GM12801 (cell line): Measurements from ENCODE around the gene KSR2.

Source experiments
- TF ChIP-seq, protein P1 (sequence below): IDR thresholded peaks from one replicate; pipeline ENCODE4 v1.5.1; 2011; ENCODE audit warnings: control low read depth; ENCODE audit not compliant: insufficient read length; ENCODE audit errors: extremely low read depth

KSR2 gene

DNA sequence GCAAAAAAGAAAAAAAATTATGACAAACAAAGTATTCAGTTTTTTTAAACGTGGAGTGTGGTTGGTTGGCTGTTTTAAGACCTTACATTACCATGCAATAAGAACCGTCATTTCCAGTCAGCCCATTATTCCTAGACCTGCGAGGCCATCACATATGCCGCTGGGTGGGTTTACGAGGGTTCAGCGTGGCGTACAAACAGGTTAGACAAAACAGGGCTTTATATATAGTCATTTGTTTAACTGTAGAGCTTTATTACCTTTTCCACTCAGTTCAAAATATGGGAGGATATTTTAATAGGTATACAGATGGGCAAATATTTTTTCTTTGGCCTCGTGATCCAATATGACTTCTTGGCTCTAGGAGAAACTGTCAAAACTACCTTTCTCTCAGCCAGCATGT is 67.2 kb downstream of the KSR2 start:
- TF ChIP-seq, protein P1, sequence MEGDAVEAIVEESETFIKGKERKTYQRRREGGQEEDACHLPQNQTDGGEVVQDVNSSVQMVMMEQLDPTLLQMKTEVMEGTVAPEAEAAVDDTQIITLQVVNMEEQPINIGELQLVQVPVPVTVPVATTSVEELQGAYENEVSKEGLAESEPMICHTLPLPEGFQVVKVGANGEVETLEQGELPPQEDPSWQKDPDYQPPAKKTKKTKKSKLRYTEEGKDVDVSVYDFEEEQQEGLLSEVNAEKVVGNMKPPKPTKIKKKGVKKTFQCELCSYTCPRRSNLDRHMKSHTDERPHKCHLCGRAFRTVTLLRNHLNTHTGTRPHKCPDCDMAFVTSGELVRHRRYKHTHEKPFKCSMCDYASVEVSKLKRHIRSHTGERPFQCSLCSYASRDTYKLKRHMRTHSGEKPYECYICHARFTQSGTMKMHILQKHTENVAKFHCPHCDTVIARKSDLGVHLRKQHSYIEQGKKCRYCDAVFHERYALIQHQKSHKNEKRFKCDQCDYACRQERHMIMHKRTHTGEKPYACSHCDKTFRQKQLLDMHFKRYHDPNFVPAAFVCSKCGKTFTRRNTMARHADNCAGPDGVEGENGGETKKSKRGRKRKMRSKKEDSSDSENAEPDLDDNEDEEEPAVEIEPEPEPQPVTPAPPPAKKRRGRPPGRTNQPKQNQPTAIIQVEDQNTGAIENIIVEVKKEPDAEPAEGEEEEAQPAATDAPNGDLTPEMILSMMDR, result no peak

DNA sequence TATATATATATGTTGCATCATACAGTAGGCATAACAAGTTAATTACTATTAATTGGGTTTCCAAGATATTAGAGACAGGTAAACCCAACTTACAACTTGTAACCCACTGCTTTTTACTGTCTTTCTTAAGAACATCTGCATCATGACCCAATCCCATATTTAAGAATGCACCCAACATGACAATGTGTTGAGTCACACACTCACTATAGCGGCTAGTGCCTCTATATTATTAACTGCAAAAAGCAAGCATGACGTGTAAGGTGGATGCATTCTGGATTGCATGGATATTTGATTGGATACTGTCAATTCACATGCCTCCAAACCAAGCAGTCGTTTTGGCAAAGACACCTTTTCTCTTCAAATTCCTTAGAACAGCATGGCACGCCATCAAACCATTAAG is 68.2 kb downstream of the KSR2 start:
- TF ChIP-seq, protein P1, result no peak

DNA sequence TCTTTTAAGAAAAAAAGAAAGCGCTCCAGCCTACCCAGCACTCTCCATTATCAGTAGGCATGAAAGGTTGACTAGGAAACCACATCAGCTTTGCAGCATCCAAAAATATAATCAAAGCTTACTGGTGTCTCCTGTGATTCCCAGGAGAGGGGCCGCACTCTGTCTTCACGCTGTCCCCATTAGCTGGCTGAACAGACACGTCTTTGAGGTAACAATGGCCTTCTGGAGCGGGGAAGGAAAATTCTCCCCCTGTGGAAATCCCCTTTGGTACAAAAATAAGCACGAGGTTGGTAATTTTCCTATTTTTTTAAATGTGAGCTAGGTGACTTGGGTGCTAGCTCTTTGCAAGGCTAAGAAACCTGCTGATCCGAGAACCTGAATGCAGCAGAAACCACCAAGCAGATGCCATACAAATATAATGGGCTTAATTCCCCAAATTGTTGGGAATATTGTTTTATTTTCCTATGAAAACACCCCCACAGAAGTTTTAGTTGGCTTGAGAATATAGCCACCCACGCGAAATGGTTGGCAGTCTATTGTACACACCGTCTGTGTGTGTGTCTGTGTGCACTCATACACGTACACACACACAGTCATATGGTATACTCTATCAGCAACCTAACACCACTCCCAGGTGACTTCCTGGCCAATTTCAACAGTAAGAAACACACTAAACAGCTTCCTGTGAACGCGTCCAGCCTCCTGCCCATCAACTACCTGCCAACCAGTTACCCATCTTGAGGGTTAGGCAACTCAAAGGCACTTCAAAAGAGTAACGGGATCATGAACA is 71.2 kb downstream of the KSR2 start:
- TF ChIP-seq, protein P1, result no peak

DNA sequence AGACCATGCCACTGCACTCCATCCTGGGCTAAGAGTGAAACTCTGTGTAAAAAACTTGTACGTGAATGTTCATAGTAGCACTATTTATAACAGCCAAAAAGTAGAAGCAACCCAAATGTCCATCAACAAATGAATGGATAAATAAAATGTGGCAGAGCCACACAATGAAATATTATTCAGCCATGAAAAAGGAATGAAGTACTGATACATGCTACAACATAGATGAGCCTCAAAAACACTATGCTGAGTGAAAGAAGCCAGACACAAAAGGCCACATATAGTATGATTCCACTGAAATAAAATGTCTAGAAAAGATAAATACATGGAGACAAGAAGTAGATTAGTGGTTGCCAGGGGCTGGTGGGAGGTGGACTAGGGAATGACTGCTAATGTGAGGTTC is 72.8 kb downstream of the KSR2 start:
- TF ChIP-seq, protein P1, result no peak

DNA sequence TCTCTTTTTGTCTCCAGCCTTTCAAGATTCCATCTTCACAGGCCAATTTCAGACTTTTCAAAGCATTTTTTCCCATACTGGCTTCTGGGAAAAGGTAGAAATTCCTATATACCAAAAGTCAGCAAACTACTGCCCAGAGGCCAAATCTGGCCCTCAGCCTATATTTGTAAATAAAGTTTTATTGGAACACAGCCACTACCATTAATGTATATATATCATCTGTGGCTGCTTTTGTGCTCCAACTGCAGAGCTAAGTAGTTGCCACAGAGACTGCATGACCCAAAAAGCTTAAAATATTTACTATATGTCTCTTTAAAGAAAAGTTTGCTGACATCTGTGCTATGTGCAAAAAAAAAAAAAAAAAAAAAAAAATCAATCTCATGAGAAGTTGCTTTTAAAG is 76.3 kb downstream of the KSR2 start:
- TF ChIP-seq, protein P1, result no peak

DNA sequence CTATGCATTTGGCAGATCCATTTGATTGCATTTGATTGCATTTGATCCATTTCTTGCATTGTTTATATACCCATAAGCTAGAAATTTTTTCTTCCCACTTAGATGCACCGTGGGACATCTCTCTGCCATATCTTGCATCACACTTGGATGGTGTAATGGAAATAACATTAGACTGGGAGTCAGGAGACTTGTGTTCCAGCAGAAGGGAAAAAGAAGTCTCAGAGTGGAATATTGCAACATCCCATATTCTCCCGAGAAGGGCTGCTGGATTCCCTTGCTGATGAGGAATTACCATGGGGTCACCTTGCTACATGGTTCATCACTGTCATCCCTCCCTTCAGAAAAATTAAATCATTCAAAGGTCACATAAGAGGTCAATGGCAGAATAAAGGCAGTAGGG is 78.1 kb downstream of the KSR2 start:
- TF ChIP-seq, protein P1, result no peak

DNA sequence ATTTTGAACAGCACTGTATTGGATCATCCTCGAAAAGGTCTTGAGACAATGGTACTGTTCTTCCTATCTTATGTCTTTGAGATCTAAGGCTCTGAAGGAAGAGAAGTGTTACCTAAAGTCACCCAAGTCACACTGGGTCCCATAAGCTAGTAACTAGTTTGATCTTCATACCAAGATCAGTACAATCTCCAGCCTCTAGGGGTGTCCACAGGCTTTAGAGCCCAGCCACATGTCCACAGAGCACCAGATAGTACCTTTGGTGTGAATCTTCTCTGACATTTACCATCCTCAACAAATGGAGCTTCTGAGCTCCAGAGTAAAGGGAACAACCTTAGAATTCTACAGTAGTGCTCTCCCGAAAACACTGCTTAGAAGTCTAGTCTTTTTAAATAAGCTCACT is 78.7 kb downstream of the KSR2 start:
- TF ChIP-seq, protein P1, result no peak

DNA sequence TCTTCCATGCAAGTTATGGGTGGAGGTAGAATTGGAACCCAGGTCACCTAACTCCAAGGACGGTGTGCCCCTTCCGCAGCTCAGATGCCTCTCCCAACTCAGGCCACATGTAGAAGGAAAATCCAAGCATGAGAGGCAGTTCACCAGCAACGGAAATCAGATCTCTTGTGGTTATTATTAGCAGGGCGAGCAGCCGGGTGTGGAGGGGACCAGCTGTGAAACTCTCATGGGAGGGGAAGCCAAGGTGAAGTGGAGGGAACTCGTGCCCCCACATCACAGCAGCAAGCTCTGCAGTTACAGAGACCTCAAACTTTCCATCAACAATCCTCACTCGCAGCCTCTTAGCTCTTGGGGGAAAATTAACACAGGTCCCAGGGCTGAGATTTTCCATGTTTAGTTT is 79.7 kb downstream of the KSR2 start:
- TF ChIP-seq, protein P1, result no peak
